ENCODE data around the gene COL6A5. TPM values are rescaled to one million over a fixed set of nuclear protein-coding genes. Genes with fewer than 3 reads are reported as not detected.

The COL6A5 gene
- total RNA-seq, 1 donor, result not detected

DNA sequence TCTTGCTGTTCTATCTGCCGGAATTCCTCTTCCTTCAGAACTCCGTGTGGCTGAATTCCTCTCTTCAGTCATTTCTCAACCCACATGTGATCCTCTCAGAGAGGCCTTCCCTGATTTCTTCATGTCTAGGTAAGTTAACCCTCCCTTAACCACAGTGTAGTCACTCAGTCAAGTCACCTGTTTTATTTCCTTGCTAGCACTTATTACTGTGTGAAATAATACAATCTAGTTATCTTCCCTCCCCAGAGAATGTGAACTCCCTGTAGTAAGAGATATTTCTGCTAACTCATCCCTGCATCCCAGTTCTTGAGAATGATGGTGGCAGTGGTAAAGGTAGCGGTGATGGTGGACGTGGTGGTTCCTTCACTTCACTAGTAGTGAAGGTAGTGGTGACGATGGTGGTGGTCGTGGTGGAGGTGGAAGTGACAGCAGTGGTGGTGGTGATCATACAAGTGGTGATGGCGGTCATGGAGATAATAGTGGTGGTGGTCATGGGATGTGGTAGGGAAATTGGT lies 33.3 kb downstream of the COL6A5 start:
- Histone ChIP-seq H3K36me3 (ENCODE audit: insufficient read depth, low read length) (no peaks in the 10 kb centered on the region), H3K9me3 (ENCODE audit: low read depth, low read length) (no peaks in the 10 kb centered on the region)

DNA sequence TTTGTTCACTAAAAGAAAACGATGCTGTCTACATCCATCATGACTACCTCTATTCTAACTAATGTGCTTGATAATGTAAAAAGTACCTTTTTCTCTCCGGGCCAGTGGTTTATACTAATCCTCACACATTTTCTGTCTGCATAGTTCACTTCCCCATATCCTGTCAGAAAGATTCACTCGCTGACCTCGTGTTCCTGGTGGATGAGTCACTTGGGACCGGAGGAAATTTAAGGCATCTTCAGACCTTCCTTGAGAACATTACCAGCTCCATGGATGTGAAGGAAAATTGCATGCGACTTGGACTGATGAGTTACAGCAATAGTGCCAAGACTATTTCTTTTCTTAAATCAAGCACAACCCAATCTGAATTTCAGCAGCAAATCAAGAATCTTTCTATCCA lies 33.8 kb downstream of the COL6A5 start:
- no peaks in the 10 kb centered on the region for H3K4me1 ChIP-seq (ENCODE audit: insufficient read depth, low read length)
- H3K9me3 ChIP-seq (ENCODE audit: low read depth, low read length), result no peaks in the 10 kb centered on the region
- H3K4me3 ChIP-seq (ENCODE audit: insufficient read depth, low read length), result no peak overlapping the region
- H3K4me2 ChIP-seq (ENCODE audit: insufficient read depth, low read length), result no peak overlapping the region
- H3K27me3 ChIP-seq (ENCODE audit: insufficient read depth, low read length), result no peaks in the 10 kb centered on the region
- no peaks in the 10 kb centered on the region for H3K79me2 ChIP-seq (ENCODE audit: insufficient read depth, low read length)
- no peaks in the 10 kb centered on the region for H4K20me1 ChIP-seq (ENCODE audit: insufficient read depth, low read length)
- no peaks in the 10 kb centered on the region for H3K36me3 ChIP-seq (ENCODE audit: insufficient read depth, low read length)
- TF ChIP-seq, protein P1, sequence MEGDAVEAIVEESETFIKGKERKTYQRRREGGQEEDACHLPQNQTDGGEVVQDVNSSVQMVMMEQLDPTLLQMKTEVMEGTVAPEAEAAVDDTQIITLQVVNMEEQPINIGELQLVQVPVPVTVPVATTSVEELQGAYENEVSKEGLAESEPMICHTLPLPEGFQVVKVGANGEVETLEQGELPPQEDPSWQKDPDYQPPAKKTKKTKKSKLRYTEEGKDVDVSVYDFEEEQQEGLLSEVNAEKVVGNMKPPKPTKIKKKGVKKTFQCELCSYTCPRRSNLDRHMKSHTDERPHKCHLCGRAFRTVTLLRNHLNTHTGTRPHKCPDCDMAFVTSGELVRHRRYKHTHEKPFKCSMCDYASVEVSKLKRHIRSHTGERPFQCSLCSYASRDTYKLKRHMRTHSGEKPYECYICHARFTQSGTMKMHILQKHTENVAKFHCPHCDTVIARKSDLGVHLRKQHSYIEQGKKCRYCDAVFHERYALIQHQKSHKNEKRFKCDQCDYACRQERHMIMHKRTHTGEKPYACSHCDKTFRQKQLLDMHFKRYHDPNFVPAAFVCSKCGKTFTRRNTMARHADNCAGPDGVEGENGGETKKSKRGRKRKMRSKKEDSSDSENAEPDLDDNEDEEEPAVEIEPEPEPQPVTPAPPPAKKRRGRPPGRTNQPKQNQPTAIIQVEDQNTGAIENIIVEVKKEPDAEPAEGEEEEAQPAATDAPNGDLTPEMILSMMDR (IDR thresholded peaks at IDR 0.05; ENCODE audit: extremely low read depth, low read depth, low read length), result no peak
- DNase-seq (ENCODE audit: insufficient read length, low spot score, missing footprints), result no peak
- no peak overlapping the region for H2AFZ ChIP-seq (ENCODE audit: low read length)
- H3K27ac ChIP-seq (ENCODE audit: low read depth, low read length), result no peak overlapping the region

More for the DNA sequence above, 33.3 kb downstream of the COL6A5 start:
- Histone ChIP-seq H3K4me3 (ENCODE audit: insufficient read depth, low read length) (no peak overlapping the region), H3K4me2 (ENCODE audit: insufficient read depth, low read length) (no peak overlapping the region), H3K4me1 (ENCODE audit: insufficient read depth, low read length) (no peaks in the 10 kb centered on the region), H3K79me2 (ENCODE audit: insufficient read depth, low read length) (no peaks in the 10 kb centered on the region), H3K27ac (ENCODE audit: low read depth, low read length) (no peak overlapping the region), H3K27me3 (ENCODE audit: insufficient read depth, low read length) (no peaks in the 10 kb centered on the region), H4K20me1 (ENCODE audit: insufficient read depth, low read length) (no peaks in the 10 kb centered on the region), H2AFZ (ENCODE audit: low read length) (no peak overlapping the region)
- no peak for DNase-seq (ENCODE audit: insufficient read length, low spot score, missing footprints)
- TF ChIP-seq, protein P1 (IDR thresholded peaks at IDR 0.05; ENCODE audit: extremely low read depth, low read depth, low read length), result no peak

DNA sequence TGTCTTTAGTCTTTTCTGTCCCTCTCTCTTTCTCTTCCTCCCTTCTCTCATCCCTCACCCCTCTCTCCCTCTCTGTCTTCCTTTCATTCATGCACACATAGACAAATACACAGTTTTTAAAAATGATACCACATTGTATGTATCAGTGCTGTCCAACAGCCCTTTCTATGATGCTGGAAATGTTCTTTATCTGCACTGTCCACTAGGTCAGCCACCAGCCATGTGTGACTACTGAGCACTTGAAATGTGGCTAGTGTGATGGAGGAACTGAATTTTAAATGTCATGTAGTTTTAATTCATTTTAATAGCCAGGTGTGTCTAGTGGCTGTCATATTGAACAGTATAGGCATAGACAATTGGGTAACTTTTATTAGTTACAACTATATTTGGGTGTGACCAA lies 34.9 kb downstream of the COL6A5 start:
- no peak overlapping the region for H2AFZ ChIP-seq (ENCODE audit: low read length)
- no peak for DNase-seq (ENCODE audit: insufficient read length, low spot score, missing footprints)
- no peak overlapping the region for H3K27ac ChIP-seq (ENCODE audit: low read depth, low read length)
- no peak overlapping the region for H3K4me3 ChIP-seq (ENCODE audit: insufficient read depth, low read length)
- no peaks in the 10 kb centered on the region for H4K20me1 ChIP-seq (ENCODE audit: insufficient read depth, low read length)
- no peaks in the 10 kb centered on the region for H3K79me2 ChIP-seq (ENCODE audit: insufficient read depth, low read length)
- H3K4me2 ChIP-seq (ENCODE audit: insufficient read depth, low read length), result no peak overlapping the region
- no peaks in the 10 kb centered on the region for H3K36me3 ChIP-seq (ENCODE audit: insufficient read depth, low read length)
- no peaks in the 10 kb centered on the region for H3K4me1 ChIP-seq (ENCODE audit: insufficient read depth, low read length)
- no peaks in the 10 kb centered on the region for H3K9me3 ChIP-seq (ENCODE audit: low read depth, low read length)
- H3K27me3 ChIP-seq (ENCODE audit: insufficient read depth, low read length), result no peaks in the 10 kb centered on the region
- TF ChIP-seq, protein P1 (IDR thresholded peaks at IDR 0.05; ENCODE audit: extremely low read depth, low read depth, low read length), result no peak

- H4K20me1 ChIP-seq (ENCODE audit: insufficient read depth, low read length), result no peaks in the 10 kb centered on the region
Measured at GRCh38 chr3:130383424-130383823, 38.0 kb downstream of the COL6A5 start.

More at GRCh38 chr3:130383424-130383823, 38.0 kb downstream of the COL6A5 start:
- H3K9me3 ChIP-seq (ENCODE audit: low read depth, low read length), result no peaks in the 10 kb centered on the region
- DNase-seq (ENCODE audit: insufficient read length, low spot score, missing footprints), result no peak
- no peak overlapping the region for H3K4me3 ChIP-seq (ENCODE audit: insufficient read depth, low read length)
- no peak overlapping the region for H3K4me2 ChIP-seq (ENCODE audit: insufficient read depth, low read length)
- H3K27ac ChIP-seq (ENCODE audit: low read depth, low read length), result no peak overlapping the region
- H2AFZ ChIP-seq (ENCODE audit: low read length), result no peak overlapping the region
- H3K36me3 ChIP-seq (ENCODE audit: insufficient read depth, low read length), result no peaks in the 10 kb centered on the region
- no peaks in the 10 kb centered on the region for H3K4me1 ChIP-seq (ENCODE audit: insufficient read depth, low read length)
- H3K79me2 ChIP-seq (ENCODE audit: insufficient read depth, low read length), result no peaks in the 10 kb centered on the region
- TF ChIP-seq, protein P1 (IDR thresholded peaks at IDR 0.05; ENCODE audit: extremely low read depth, low read depth, low read length), result no peak
- no peaks in the 10 kb centered on the region for H3K27me3 ChIP-seq (ENCODE audit: insufficient read depth, low read length)
